ENCODE data around the gene NCAM2. TPM values are rescaled to one million over a fixed set of nuclear protein-coding genes. Genes with fewer than 3 reads are reported as not detected.

The NCAM2 gene
- total and polyA plus RNA-seq, 2 donors, result 0.34 to 0.52 TPM

DNA sequence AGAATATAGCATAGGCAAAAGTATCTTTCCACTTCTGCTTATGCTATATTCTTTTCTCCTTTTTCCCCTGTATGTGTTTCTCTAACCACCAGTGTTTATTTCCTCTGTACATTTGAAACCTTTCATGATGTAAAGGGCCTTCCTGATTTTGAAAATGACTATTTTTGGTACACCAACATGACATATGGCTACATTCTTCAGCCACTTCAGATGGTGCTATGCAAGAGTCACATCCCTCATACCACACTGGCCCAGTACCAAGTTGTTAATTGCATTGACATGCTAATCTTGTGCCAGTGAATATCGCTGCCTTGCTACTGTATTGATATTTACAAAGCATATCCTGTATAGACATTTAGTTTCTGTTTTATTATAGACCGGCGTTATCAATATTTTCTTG lies 408.7 kb downstream of the NCAM2 start:
- H3K4me1 ChIP-seq (ENCODE audit: control insufficient read depth in 2 of 2, insufficient read depth in 2 of 2, low read length in 2 of 2), result no peaks in the 10 kb centered on the region
- WGBS, result 90% methylated on average over 3 of the region's 3 CpGs
- DNase-seq (ENCODE audit: low read depth in 6 of 9, low spot score in 9 of 9), result no peak

GRCh38 chr21:21412096-21412495 lies 413.9 kb downstream of the NCAM2 start:
- Histone ChIP-seq H3K27me3 (ENCODE audit: control insufficient read depth in 2 of 2, insufficient read depth in 1 of 2, low read length in 1 of 2) (no peaks in the 10 kb centered on the region), H3K9me3 (ENCODE audit: control insufficient read depth in 2 of 2, insufficient read depth in 1 of 2, low read length in 1 of 2) (no peaks in the 10 kb centered on the region), H3K4me1 (ENCODE audit: control insufficient read depth in 2 of 2, insufficient read depth in 2 of 2, low read length in 2 of 2) (no peaks in the 10 kb centered on the region), H3K27ac (ENCODE audit: low read depth in 1 of 2, low read length in 1 of 2) (no peak overlapping the region), H3K36me3 (ENCODE audit: control insufficient read depth in 2 of 2, insufficient read depth in 2 of 2, low read length in 1 of 2) (no peaks in the 10 kb centered on the region), H3K4me3 (ENCODE audit: low read length in 2 of 2) (no peak overlapping the region)
- no peak for DNase-seq (ENCODE audit: low read depth in 6 of 9, low spot score in 9 of 9)
- 81% methylated on average over 6 of the region's 6 CpGs for WGBS

More for the DNA sequence above, 408.7 kb downstream of the NCAM2 start:
- Histone ChIP-seq H3K36me3 (ENCODE audit: control insufficient read depth in 2 of 2, insufficient read depth in 2 of 2, low read length in 1 of 2) (no peaks in the 10 kb centered on the region), H3K9me3 (ENCODE audit: control insufficient read depth in 2 of 2, insufficient read depth in 1 of 2, low read length in 1 of 2) (no peaks in the 10 kb centered on the region), H3K4me3 (ENCODE audit: low read length in 2 of 2) (no peak overlapping the region), H3K27ac (ENCODE audit: low read depth in 1 of 2, low read length in 1 of 2) (no peak overlapping the region), H3K27me3 (ENCODE audit: control insufficient read depth in 2 of 2, insufficient read depth in 1 of 2, low read length in 1 of 2) (no peaks in the 10 kb centered on the region)

DNA sequence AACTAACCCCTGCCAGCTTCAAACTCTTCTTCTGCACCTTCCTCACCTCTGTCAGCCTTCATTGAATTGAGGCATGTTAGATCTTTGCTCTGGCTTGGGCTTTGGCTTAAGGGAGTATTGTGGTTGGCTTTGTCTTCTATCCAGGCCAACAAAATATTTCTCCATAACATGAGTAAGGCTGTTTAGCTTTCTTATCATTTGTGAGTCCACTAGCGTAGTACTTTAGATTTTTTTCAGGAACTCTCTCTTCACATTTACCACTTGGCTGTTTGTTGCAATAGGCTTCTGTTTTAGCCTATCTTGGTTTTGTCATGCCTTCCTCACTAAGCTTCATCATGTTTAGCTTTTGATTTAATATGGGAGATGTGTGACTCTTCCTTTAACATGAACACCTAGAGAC lies 417.5 kb downstream of the NCAM2 start:
- no peak overlapping the region for H3K27ac ChIP-seq (ENCODE audit: low read depth in 1 of 2, low read length in 1 of 2)
- DNase-seq (ENCODE audit: low read depth in 6 of 9, low spot score in 9 of 9), result no peak
- no peaks in the 10 kb centered on the region for H3K9me3 ChIP-seq (ENCODE audit: control insufficient read depth in 2 of 2, insufficient read depth in 1 of 2, low read length in 1 of 2)
- H3K4me3 ChIP-seq (ENCODE audit: low read length in 2 of 2), result no peak overlapping the region
- WGBS, result 98% methylated on average over 1 of the region's 1 CpG
- H3K27me3 ChIP-seq (ENCODE audit: control insufficient read depth in 2 of 2, insufficient read depth in 1 of 2, low read length in 1 of 2), result no peaks in the 10 kb centered on the region
- H3K36me3 ChIP-seq (ENCODE audit: control insufficient read depth in 2 of 2, insufficient read depth in 2 of 2, low read length in 1 of 2), result no peaks in the 10 kb centered on the region
- H3K4me1 ChIP-seq (ENCODE audit: control insufficient read depth in 2 of 2, insufficient read depth in 2 of 2, low read length in 2 of 2), result no peaks in the 10 kb centered on the region

DNA sequence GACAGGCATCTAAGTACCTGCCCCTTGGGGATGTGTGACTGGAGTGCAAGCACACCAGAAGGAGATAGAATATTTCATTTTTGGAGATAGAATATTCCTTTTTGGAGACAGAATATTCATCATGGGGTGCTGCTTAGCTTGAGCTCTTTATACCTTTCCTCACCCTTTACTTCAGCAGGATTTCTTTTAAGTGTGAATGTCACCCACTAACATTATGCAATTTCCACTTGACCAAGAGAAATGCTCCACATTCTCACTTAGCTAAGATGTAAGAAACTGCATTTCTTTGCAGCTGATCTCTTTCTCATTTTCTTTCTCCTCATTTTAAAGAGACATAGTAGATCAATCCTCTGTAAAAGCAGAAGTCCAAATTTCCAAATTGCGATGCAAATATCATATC lies 436.7 kb downstream of the NCAM2 start:
- 85% methylated on average over 1 of the region's 1 CpG for WGBS
- DNase-seq (ENCODE audit: low read depth in 6 of 9, low spot score in 9 of 9), result no peak
- Histone ChIP-seq H3K9me3 (ENCODE audit: control insufficient read depth in 2 of 2, insufficient read depth in 1 of 2, low read length in 1 of 2) (no peaks in the 10 kb centered on the region), H3K27me3 (ENCODE audit: control insufficient read depth in 2 of 2, insufficient read depth in 1 of 2, low read length in 1 of 2) (no peaks in the 10 kb centered on the region), H3K36me3 (ENCODE audit: control insufficient read depth in 2 of 2, insufficient read depth in 2 of 2, low read length in 1 of 2) (no peaks in the 10 kb centered on the region), H3K4me1 (ENCODE audit: control insufficient read depth in 2 of 2, insufficient read depth in 2 of 2, low read length in 2 of 2) (no peaks in the 10 kb centered on the region), H3K27ac (ENCODE audit: low read depth in 1 of 2, low read length in 1 of 2) (no peak overlapping the region), H3K4me3 (ENCODE audit: low read length in 2 of 2) (no peak overlapping the region)

DNA sequence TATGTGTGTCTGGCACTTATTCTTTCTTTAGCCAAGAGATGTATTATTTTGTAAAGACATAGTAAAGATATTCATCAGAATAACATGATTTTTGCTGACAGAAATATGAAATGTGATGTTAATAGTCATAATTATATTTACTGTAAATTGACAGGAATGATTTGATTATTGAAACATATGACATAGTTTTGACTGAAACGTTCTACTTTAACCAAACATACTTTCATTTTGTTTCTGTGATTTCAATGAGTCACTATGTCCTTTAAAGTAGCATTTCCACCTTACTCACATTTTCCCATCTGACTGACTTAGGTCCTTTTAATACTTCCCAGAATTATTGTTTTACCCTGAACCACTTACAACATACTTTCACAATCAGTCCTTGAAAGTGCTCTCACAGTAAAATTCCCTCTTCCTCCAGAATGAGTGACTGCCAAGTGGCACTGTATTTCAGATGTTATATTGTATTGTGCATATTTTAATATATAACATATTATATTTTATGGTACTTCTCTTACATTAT lies 437.9 kb downstream of the NCAM2 start:
- H3K9me3 ChIP-seq (ENCODE audit: control insufficient read depth in 2 of 2, insufficient read depth in 1 of 2, low read length in 1 of 2), result no peaks in the 10 kb centered on the region
- H3K4me3 ChIP-seq (ENCODE audit: low read length in 2 of 2), result no peak overlapping the region
- no peaks in the 10 kb centered on the region for H3K4me1 ChIP-seq (ENCODE audit: control insufficient read depth in 2 of 2, insufficient read depth in 2 of 2, low read length in 2 of 2)
- H3K27ac ChIP-seq (ENCODE audit: low read depth in 1 of 2, low read length in 1 of 2), result no peak overlapping the region
- DNase-seq (ENCODE audit: low read depth in 6 of 9, low spot score in 9 of 9), result no peak
- H3K36me3 ChIP-seq (ENCODE audit: control insufficient read depth in 2 of 2, insufficient read depth in 2 of 2, low read length in 1 of 2), result no peaks in the 10 kb centered on the region
- WGBS, result 75% methylated on average over 1 of the region's 1 CpG
- no peaks in the 10 kb centered on the region for H3K27me3 ChIP-seq (ENCODE audit: control insufficient read depth in 2 of 2, insufficient read depth in 1 of 2, low read length in 1 of 2)

GRCh38 chr21:21439761-21440160 lies 441.6 kb downstream of the NCAM2 start:
- no peaks in the 10 kb centered on the region for H3K27me3 ChIP-seq (ENCODE audit: control insufficient read depth in 2 of 2, insufficient read depth in 1 of 2, low read length in 1 of 2)
- no peak for DNase-seq (ENCODE audit: low read depth in 6 of 9, low spot score in 9 of 9)
- no peak overlapping the region for H3K4me3 ChIP-seq (ENCODE audit: low read length in 2 of 2)
- no peaks in the 10 kb centered on the region for H3K4me1 ChIP-seq (ENCODE audit: control insufficient read depth in 2 of 2, insufficient read depth in 2 of 2, low read length in 2 of 2)
- WGBS, result 94% methylated on average over 3 of the region's 3 CpGs
- H3K9me3 ChIP-seq (ENCODE audit: control insufficient read depth in 2 of 2, insufficient read depth in 1 of 2, low read length in 1 of 2), result no peaks in the 10 kb centered on the region
- H3K27ac ChIP-seq (ENCODE audit: low read depth in 1 of 2, low read length in 1 of 2), result no peak overlapping the region
- H3K36me3 ChIP-seq (ENCODE audit: control insufficient read depth in 2 of 2, insufficient read depth in 2 of 2, low read length in 1 of 2), result no peaks in the 10 kb centered on the region

DNA sequence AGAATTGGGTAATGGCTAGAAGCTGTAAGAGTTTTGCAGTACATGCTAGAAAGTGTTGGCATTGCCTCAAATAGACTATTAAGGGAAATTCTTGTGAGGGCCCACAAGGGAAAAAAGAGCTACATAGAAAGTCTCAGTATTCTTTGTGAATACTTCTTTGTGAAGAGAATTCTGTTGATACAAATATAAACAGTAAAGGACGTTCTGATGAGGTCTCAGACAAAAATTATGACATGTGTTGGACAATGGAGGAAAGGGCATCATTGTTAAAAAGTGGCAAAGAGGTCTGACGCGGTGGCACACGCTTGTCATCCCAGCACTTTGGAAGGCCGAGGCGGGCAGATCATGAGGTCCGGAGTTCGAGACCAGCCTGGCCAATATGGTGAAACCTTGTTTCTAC lies 458.9 kb downstream of the NCAM2 start:
- no peaks in the 10 kb centered on the region for H3K27me3 ChIP-seq (ENCODE audit: control insufficient read depth in 2 of 2, insufficient read depth in 1 of 2, low read length in 1 of 2)
- H3K4me1 ChIP-seq (ENCODE audit: control insufficient read depth in 2 of 2, insufficient read depth in 2 of 2, low read length in 2 of 2), result no peaks in the 10 kb centered on the region
- H3K9me3 ChIP-seq (ENCODE audit: control insufficient read depth in 2 of 2, insufficient read depth in 1 of 2, low read length in 1 of 2), result peaks cover 0 to 3% of the 10 kb centered on the region in 2 donors
- WGBS, result 94% methylated on average over 8 of the region's 8 CpGs
- no peak for DNase-seq (ENCODE audit: low read depth in 6 of 9, low spot score in 9 of 9)
- H3K27ac ChIP-seq (ENCODE audit: low read depth in 1 of 2, low read length in 1 of 2), result no peak overlapping the region
- H3K36me3 ChIP-seq (ENCODE audit: control insufficient read depth in 2 of 2, insufficient read depth in 2 of 2, low read length in 1 of 2), result no peaks in the 10 kb centered on the region
- H3K4me3 ChIP-seq (ENCODE audit: low read length in 2 of 2), result no peak overlapping the region

DNA sequence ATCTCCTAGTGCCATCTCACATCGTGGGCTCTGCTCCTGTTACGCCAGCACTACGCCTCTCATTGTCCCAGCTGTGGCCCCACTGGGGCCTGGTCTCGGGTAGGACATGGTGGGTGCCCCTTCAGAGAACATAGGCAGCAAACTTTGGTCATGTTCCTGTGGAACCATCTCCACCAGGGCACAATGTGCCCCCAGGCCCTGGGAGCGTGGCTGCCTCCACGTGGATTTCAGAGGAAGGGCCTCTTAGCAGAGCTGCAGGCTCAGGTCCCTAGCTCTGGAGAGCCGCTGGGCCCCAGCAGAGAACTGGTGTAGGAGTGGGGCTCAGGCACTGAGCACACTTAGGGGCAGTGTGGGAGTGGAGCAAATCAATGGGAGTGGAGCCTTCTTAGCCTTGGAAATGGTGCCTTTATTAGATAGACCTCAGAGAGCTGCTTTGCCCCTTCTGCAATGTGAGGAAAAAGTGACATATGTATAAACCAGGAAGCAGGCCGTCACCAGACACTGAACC lies 460.0 kb downstream of the NCAM2 start:
- no peak for DNase-seq (ENCODE audit: low read depth in 6 of 9, low spot score in 9 of 9)
- Histone ChIP-seq H3K4me3 (ENCODE audit: low read length in 2 of 2) (no peak overlapping the region), H3K9me3 (ENCODE audit: control insufficient read depth in 2 of 2, insufficient read depth in 1 of 2, low read length in 1 of 2) (peaks cover 0 to 3% of the 10 kb centered on the region in 2 donors), H3K4me1 (ENCODE audit: control insufficient read depth in 2 of 2, insufficient read depth in 2 of 2, low read length in 2 of 2) (no peaks in the 10 kb centered on the region), H3K27me3 (ENCODE audit: control insufficient read depth in 2 of 2, insufficient read depth in 1 of 2, low read length in 1 of 2) (no peaks in the 10 kb centered on the region), H3K27ac (ENCODE audit: low read depth in 1 of 2, low read length in 1 of 2) (no peak overlapping the region), H3K36me3 (ENCODE audit: control insufficient read depth in 2 of 2, insufficient read depth in 2 of 2, low read length in 1 of 2) (no peaks in the 10 kb centered on the region)
- WGBS, result 93% methylated on average over 8 of the region's 8 CpGs

GRCh38 chr21:21460979-21461378 lies 462.8 kb downstream of the NCAM2 start:
- no peak for DNase-seq (ENCODE audit: low read depth in 6 of 9, low spot score in 9 of 9)
- Histone ChIP-seq H3K4me3 (ENCODE audit: low read length in 2 of 2) (no peak overlapping the region), H3K4me1 (ENCODE audit: control insufficient read depth in 2 of 2, insufficient read depth in 2 of 2, low read length in 2 of 2) (no peaks in the 10 kb centered on the region), H3K36me3 (ENCODE audit: control insufficient read depth in 2 of 2, insufficient read depth in 2 of 2, low read length in 1 of 2) (no peaks in the 10 kb centered on the region), H3K9me3 (ENCODE audit: control insufficient read depth in 2 of 2, insufficient read depth in 1 of 2, low read length in 1 of 2) (peaks cover 0 to 3% of the 10 kb centered on the region in 2 donors), H3K27me3 (ENCODE audit: control insufficient read depth in 2 of 2, insufficient read depth in 1 of 2, low read length in 1 of 2) (no peaks in the 10 kb centered on the region), H3K27ac (ENCODE audit: low read depth in 1 of 2, low read length in 1 of 2) (no peak overlapping the region)
- WGBS, result 95% methylated on average over 5 of the region's 5 CpGs

Data from thymus (tissue), 11 donors.